Adrenal gland (tissue), 5 donors: ENCODE results near the gene LMLN.
"Not testable (repeated sequence)": the region's sequence is repeated elsewhere in the genome, so short reads cannot be mapped to it uniquely, and the experiment has no call there.

Source experiments
- CTCF ChIP-seq, 6 experiments: fragments of 450-650 bp in 4 of 6; fragments of 200-600 bp in 2 of 6; sonication (generic) in 1 of 6; IDR thresholded peaks; 1 replicate in 5 of 6; 2 replicates in 1 of 6; pipeline versions ENCODE4 v1.5.1 to v1.8.0; 2016 to 2021; ENCODE audit warnings: antibody characterized with exemption in 6 of 6, mild to moderate bottlenecking in 2 of 6, moderate library complexity in 1 of 6
- POLR2A ChIP-seq, 2 donors: fragments of 450-650 bp; IDR thresholded peaks; one replicate each; pipeline ENCODE4 v1.6.1; 2017; ENCODE audit warnings: antibody characterized with exemption in 2 of 2, mild to moderate bottlenecking in 2 of 2, moderate library complexity in 1 of 2
- donor health status: DM: no; HTN: no; CAD: no.

- TF ChIP-seq CTCF, POLR2A (IDR thresholded peaks at IDR 0.05): not testable (repeated sequence)
Measured at GRCh38 chr3:197967337-197967989, 7.4 kb downstream of the LMLN start.
